Neuronal stem cell (in vitro differentiated cells): ENCODE data around the gene GPATCH2.

Source experiments
- DNase-seq: peaks from one replicate; pipeline ENCODE4 v3.0.0-alpha.2; 2013; ENCODE audit warnings: low spot score
- H2AFZ ChIP-seq: one replicate; pipeline ENCODE4 v1.6.1; 2013; ENCODE audit warnings: mild to moderate bottlenecking, low read length, inconsistent platforms
- H2AK5ac ChIP-seq: 2 replicates; pipeline ENCODE4 v1.6.1; 2013; ENCODE audit warnings: low read depth, mild to moderate bottlenecking, inconsistent platforms, low read length, moderate library complexity, mixed read lengths
- H2BK120ac ChIP-seq: 2 replicates; pipeline ENCODE4 v1.6.1; 2013; ENCODE audit warnings: low read depth, mild to moderate bottlenecking, inconsistent platforms, low read length, moderate library complexity, mixed read lengths
- H2BK12ac ChIP-seq: one replicate; pipeline ENCODE4 v1.6.1; 2013; ENCODE audit warnings: low read length, inconsistent platforms
- H2BK15ac ChIP-seq: 2 replicates; pipeline ENCODE4 v1.6.1; 2013; ENCODE audit warnings: mild to moderate bottlenecking, low read length, inconsistent platforms, mixed read lengths
- H2BK5ac ChIP-seq: one replicate; pipeline ENCODE4 v1.6.1; 2013; ENCODE audit warnings: inconsistent platforms, mild to moderate bottlenecking, low read length, moderate library complexity
- H3K14ac ChIP-seq: one replicate; pipeline ENCODE4 v1.6.1; 2013; ENCODE audit warnings: low read length, inconsistent platforms
- H3K18ac ChIP-seq: 2 replicates; pipeline ENCODE4 v1.6.1; 2013; ENCODE audit warnings: low read length, inconsistent platforms
- H3K23ac ChIP-seq: 2 replicates; pipeline ENCODE4 v1.6.1; 2013; ENCODE audit warnings: low read depth, mild to moderate bottlenecking, mixed read lengths, low read length, inconsistent platforms; ENCODE audit not compliant: poor library complexity
- H3K27ac ChIP-seq: replicated peaks from 3 replicates; pipeline ENCODE4 v1.5.1; 2013; ENCODE audit warnings: low read length, inconsistent platforms
- H3K27me3 ChIP-seq, 3 experiments: 2 replicates each; pipeline ENCODE4 v1.6.1; 2013; ENCODE audit warnings: low read length in 3 of 3, mild to moderate bottlenecking in 2 of 3, inconsistent platforms in 1 of 3, low read depth in 1 of 3, mixed read lengths in 1 of 3, moderate library complexity in 1 of 3; ENCODE audit not compliant: control insufficient read depth in 3 of 3, insufficient read depth in 3 of 3
- H3K36me3 ChIP-seq, 2 donors: replicated peaks in 1 of 2; 2 replicates each; pipeline ENCODE4 v1.6.1; 2013; ENCODE audit warnings: low read length in 2 of 2; ENCODE audit not compliant: control insufficient read depth in 2 of 2, insufficient read depth in 2 of 2
- H3K4ac ChIP-seq: 2 replicates; pipeline ENCODE4 v1.6.1; 2013; ENCODE audit warnings: inconsistent platforms, mild to moderate bottlenecking, low read length, moderate library complexity
- H3K4me1 ChIP-seq, 2 donors: 1 replicate in 1 of 2; 2 replicates in 1 of 2; pipeline ENCODE4 v1.6.1; 2013; ENCODE audit warnings: low read length in 2 of 2, low read depth in 1 of 2; ENCODE audit not compliant: control insufficient read depth in 2 of 2, insufficient read depth in 1 of 2
- H3K4me2 ChIP-seq: one replicate; pipeline ENCODE4 v1.6.1; 2013; ENCODE audit warnings: mild to moderate bottlenecking, low read length, inconsistent platforms; ENCODE audit not compliant: insufficient read depth, poor library complexity, severe bottlenecking
- H3K4me3 ChIP-seq, 2 donors: 2 replicates each; pipeline ENCODE4 v1.5.1; 2013; ENCODE audit warnings: low read length in 2 of 2, mild to moderate bottlenecking in 2 of 2, inconsistent platforms in 1 of 2, moderate library complexity in 1 of 2
- H3K79me1 ChIP-seq: one replicate; pipeline ENCODE4 v1.6.1; 2013; ENCODE audit warnings: low read depth, mild to moderate bottlenecking, inconsistent platforms, low read length, moderate library complexity
- H3K9ac ChIP-seq: one replicate; pipeline ENCODE4 v1.6.1; 2013; ENCODE audit warnings: mild to moderate bottlenecking, low read depth, low read length, inconsistent platforms; ENCODE audit not compliant: poor library complexity
- H3K9me3 ChIP-seq, 2 donors: replicated peaks in 1 of 2; 2 replicates each; pipeline versions ENCODE3 to v1.6.1; 2013; ENCODE audit warnings: low read length in 2 of 2, mild to moderate bottlenecking in 2 of 2, inconsistent platforms in 1 of 2, low read depth in 1 of 2, mixed read lengths in 1 of 2, moderate library complexity in 1 of 2; ENCODE audit not compliant: control insufficient read depth in 2 of 2, insufficient read depth in 1 of 2
- H4K8ac ChIP-seq: one replicate; pipeline ENCODE4 v1.6.1; 2013; ENCODE audit warnings: low read depth, mild to moderate bottlenecking, inconsistent platforms, low read length, moderate library complexity
- H4K91ac ChIP-seq: one replicate; pipeline ENCODE4 v1.6.1; 2013; ENCODE audit warnings: low read length, low read depth, mild to moderate bottlenecking, inconsistent platforms; ENCODE audit not compliant: poor library complexity
- WGBS, 2 donors: extraction: QIAGEN DNeasy Blood & Tissue Kit; methylation state at CpG; one replicate each; pipeline ENCODE4 v1.1.7; 2013; ENCODE audit warnings: missing lambda C conversion rate in 2 of 2, mixed read lengths in 1 of 2; ENCODE audit not compliant: insufficient read length in 2 of 2, insufficient replicate concordance in 1 of 2; ENCODE audit errors: extremely low coverage in 2 of 2; 5-methylcytosine and 5-hydroxymethylcytosine counted together

The GPATCH2 gene

DNA sequence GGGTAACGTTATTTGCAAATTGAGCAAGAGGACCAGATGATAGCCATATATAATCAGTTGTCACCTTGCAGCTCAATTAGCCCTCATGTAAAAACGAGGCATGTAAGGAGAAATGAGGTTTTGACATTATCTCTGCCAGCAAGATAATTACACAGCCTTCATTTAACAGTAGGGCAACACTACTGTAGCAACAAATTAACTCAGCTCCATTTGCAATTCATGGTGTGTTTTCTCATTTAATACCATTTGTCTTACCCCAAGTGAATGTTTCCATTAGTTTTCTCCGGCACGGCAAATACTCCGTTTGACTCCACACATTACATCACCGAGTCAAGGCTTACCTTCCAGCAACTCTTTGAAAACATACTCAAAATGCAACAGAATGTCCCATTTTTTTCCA lies 66.7 kb downstream of the GPATCH2 start:
- Histone ChIP-seq H2BK12ac (no peak overlapping the region), H3K23ac (no peak overlapping the region), H3K27ac (no peak overlapping the region), H2AK5ac (no peak overlapping the region), H3K9me3 (no peaks in the 10 kb centered on the region), H2BK5ac (no peak overlapping the region), H3K4ac (no peak overlapping the region), H2BK120ac (no peak overlapping the region), H3K4me3 (no peak overlapping the region), H3K9ac (no peak overlapping the region), H2AFZ (no peak overlapping the region), H3K4me2 (no peak overlapping the region), H3K14ac (no peak overlapping the region), H3K27me3 (no peaks in the 10 kb centered on the region), H4K91ac (no peak overlapping the region), H3K36me3 (peaks cover 2 to 3% of the 10 kb centered on the region in 2 donors), H3K18ac (no peak overlapping the region), H2BK15ac (no peak overlapping the region), H3K4me1 (no peaks in the 10 kb centered on the region), H3K79me1 (no peaks in the 10 kb centered on the region), H4K8ac (no peak overlapping the region)
- DNase-seq, result no peak
- no CpG with 5 or more reads among the region's 6 CpGs for WGBS, 2 donors

DNA sequence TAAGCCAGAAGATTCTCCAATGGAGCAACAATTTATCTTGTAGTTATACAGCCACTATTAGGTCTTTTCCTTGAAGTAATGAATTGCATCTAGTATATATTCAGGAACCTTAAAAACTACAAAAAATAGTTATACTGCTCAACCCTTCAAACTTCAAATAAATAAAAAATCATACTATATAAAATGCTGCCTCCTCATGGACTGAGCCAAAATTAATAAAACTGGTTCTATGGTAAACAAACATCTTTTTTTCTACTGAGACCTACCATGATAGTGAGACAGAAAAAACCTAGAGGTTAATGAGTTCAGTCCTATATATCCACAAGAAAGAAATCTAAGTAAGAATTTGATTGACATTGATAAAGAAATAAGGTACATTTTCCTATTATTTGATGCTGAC lies 67.7 kb downstream of the GPATCH2 start:
- no peak overlapping the region for H3K4ac ChIP-seq
- peaks cover 2 to 3% of the 10 kb centered on the region in 2 donors for H3K36me3 ChIP-seq
- no peak overlapping the region for H3K9ac ChIP-seq
- no peak overlapping the region for H2AFZ ChIP-seq
- no peak overlapping the region for H4K91ac ChIP-seq
- H3K18ac ChIP-seq, result no peak overlapping the region
- no peaks in the 10 kb centered on the region for H3K9me3 ChIP-seq
- H3K23ac ChIP-seq, result no peak overlapping the region
- H3K4me3 ChIP-seq, result no peak overlapping the region
- H3K79me1 ChIP-seq, result no peaks in the 10 kb centered on the region
- no peak overlapping the region for H2BK12ac ChIP-seq
- H4K8ac ChIP-seq, result no peak overlapping the region
- no peak overlapping the region for H3K27ac ChIP-seq
- no peak overlapping the region for H3K4me2 ChIP-seq
- H3K14ac ChIP-seq, result no peak overlapping the region
- no peak overlapping the region for H2BK5ac ChIP-seq
- no peak overlapping the region for H2BK120ac ChIP-seq
- no peaks in the 10 kb centered on the region for H3K27me3 ChIP-seq
- no peak overlapping the region for H2BK15ac ChIP-seq
- DNase-seq, result no peak
- no peak overlapping the region for H2AK5ac ChIP-seq
- no peaks in the 10 kb centered on the region for H3K4me1 ChIP-seq

DNA sequence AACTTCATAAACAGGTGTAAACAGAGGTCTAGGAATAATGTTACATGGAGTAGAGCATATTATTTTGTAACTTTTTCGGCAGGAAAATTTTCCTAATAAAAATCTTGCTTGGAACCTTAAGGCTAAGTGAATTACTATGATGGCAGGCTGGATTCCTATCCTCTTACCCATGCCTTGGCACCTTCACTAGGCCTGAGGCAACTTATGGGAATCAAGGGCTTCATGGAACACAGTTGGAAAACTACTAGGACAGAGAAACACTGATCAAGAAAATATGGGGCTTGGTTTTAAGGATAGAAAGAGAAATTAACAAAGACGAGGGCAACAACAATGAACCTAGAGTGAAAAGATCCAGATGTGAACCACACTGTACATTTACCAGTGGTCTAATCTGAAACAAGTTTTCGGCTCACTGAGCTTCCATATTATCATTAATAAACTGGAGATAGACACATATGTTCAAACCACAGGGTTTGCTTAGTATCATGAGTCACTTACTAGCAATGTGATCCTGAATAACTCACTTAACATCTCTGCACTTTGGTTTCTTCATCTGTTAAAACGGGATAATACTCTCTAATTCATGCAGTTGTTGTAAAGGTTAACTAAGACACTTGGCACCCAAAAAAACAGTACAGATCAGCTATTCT lies 68.5 kb downstream of the GPATCH2 start:
- H3K14ac ChIP-seq, result no peak overlapping the region
- H2AFZ ChIP-seq, result no peak overlapping the region
- H3K4ac ChIP-seq, result no peak overlapping the region
- H4K8ac ChIP-seq, result no peak overlapping the region
- no peak overlapping the region for H3K23ac ChIP-seq
- H3K79me1 ChIP-seq, result no peaks in the 10 kb centered on the region
- H3K4me2 ChIP-seq, result no peak overlapping the region
- no peak overlapping the region for H4K91ac ChIP-seq
- H3K4me1 ChIP-seq, result no peaks in the 10 kb centered on the region
- no peak overlapping the region for H2BK15ac ChIP-seq
- WGBS, 2 donors, result no CpG with 5 or more reads among the region's 4 CpGs
- no peak overlapping the region for H2BK120ac ChIP-seq
- no peak for DNase-seq
- H3K9me3 ChIP-seq, result no peaks in the 10 kb centered on the region
- no peak overlapping the region for H3K9ac ChIP-seq
- H3K4me3 ChIP-seq, result no peak overlapping the region
- H2BK12ac ChIP-seq, result no peak overlapping the region
- no peak overlapping the region for H2AK5ac ChIP-seq
- H3K36me3 ChIP-seq, result peaks cover 2 to 3% of the 10 kb centered on the region in 2 donors
- H3K27me3 ChIP-seq, result no peaks in the 10 kb centered on the region
- no peak overlapping the region for H3K18ac ChIP-seq
- H3K27ac ChIP-seq, result no peak overlapping the region
- H2BK5ac ChIP-seq, result no peak overlapping the region

DNA sequence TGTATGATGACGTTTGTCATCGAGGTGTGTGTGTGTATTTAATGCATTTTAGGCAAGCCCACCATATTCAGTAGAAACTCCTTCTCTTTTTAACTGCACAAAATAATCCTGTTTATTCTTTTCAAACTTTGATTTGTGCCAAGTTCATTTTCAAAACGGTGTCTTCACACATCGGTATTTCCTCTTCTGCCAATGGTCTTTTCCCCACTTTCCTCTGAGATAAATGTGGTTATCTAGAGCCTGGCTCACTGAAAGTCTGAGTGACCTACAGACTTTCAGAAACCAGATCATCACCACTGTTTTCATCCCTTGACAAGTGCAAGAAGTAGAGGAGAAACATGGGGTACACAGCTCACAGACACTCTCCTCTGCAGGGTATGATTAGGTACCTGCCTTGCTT lies 69.4 kb downstream of the GPATCH2 start:
- WGBS, 2 donors, result no CpG with 5 or more reads among the region's 4 CpGs
- H4K91ac ChIP-seq, result no peak overlapping the region

More for the DNA sequence above, 69.4 kb downstream of the GPATCH2 start:
- Histone ChIP-seq H3K4me1 (no peaks in the 10 kb centered on the region), H3K27ac (no peak overlapping the region), H3K79me1 (no peaks in the 10 kb centered on the region), H2BK5ac (no peak overlapping the region), H3K9me3 (no peaks in the 10 kb centered on the region), H2AK5ac (no peak overlapping the region), H3K4me3 (no peak overlapping the region), H3K14ac (no peak overlapping the region), H2BK120ac (no peak overlapping the region), H2BK15ac (no peak overlapping the region), H3K4me2 (no peak overlapping the region), H2BK12ac (no peak overlapping the region), H3K4ac (no peak overlapping the region), H2AFZ (no peak overlapping the region), H3K27me3 (no peaks in the 10 kb centered on the region), H3K23ac (no peak overlapping the region), H4K8ac (no peak overlapping the region), H3K18ac (no peak overlapping the region), H3K9ac (no peak overlapping the region), H3K36me3 (peaks cover 2 to 3% of the 10 kb centered on the region in 2 donors)
- no peak for DNase-seq
